Measurements from ENCODE around the gene CLEC2L. TPM values are rescaled to one million over a fixed set of nuclear protein-coding genes. Genes with fewer than 3 reads are reported as not detected.

The CLEC2L gene
- polyA plus RNA-seq, 1 experiment: not detected

DNA sequence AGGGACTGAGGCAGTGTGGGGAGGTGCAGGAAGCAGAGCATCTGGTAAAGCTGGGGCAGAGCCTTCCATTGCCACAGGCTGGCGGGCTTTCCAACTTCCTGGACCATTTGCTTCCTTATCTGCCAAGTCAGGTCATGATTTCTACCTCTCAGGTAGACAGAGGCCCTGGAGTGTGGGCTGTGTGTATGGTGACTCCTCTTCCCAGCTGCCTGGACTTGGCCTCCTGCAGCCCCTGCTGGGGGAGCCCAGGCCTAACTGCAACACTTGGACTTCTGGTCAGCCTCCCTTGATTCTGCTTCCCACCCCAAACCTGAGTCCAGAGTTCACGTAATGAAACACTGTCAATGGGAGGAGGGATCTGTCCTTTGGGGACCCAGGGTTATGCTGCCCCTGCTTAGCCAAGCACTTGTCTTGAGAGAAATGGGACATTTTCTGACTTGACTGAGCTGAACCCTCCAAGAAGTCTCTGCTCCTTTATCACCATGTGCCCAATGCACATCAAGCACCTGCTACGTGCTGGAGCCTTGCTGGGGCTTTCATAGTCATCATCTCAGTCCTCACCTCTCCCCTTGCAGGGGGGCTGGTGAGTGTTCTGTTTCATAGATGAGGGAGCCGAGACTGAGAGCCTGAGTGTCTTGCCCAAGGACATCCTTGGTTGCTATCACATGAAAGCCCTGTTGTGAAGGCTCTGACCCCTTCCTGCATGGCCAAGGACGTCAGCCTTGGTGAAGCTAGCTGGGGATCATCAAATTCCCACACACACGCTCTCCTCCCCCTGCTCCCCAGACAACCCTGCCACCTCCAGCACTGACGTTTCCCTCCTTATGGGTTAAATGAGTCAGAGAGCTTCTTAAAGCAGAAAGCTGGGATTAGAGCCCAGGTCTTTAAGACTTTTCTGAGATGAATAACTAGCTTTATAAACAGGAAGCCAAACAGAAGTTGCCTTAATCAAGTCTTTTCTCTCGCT lies 3.4 kb downstream of the CLEC2L start:
- H3K27me3 ChIP-seq (ENCODE audit: control insufficient read depth, insufficient read depth, low read length): peaks cover 30% of the 10 kb centered on the region
- ChIA-PET CTCF (no interaction called here), POLR2A (no interaction called here)
- peak overlapping the region; percentile 82 for H3K27ac ChIP-seq (ENCODE audit: low read depth, low read length)
- H3K9me3 ChIP-seq (ENCODE audit: control insufficient read depth, insufficient read depth, low read length): no peaks in the 10 kb centered on the region
- no peak for TF ChIP-seq CTCF (IDR thresholded peaks at IDR 0.05; ENCODE audit: low read depth, low read length)
- DNase-seq (ENCODE audit: low read depth, low spot score): peak; percentile 78
- no peak overlapping the region for H3K4me3 ChIP-seq (ENCODE audit: low read depth, low read length)

DNA sequence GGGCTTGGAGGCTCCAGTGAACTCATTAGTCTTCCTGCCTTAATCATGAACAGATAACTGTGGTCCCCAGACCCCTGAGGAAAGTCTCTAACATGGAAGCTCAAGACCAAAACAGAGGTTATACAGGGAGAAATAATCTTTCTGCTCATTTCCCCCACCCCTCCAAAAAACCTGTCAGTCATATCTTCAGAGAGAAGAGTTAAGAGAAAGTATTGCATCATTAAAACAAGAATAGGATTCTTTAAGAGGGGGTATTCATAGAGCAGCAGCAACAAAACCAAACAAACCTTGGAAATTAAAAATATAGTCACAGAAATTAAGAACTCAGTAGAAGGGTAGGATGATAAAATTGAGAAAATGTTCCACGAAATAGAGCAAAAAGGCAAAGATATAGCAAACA lies 7.6 kb downstream of the CLEC2L start:
- H3K27me3 ChIP-seq (ENCODE audit: control insufficient read depth, insufficient read depth, low read length): peaks cover 26% of the 10 kb centered on the region
- no peak for DNase-seq (ENCODE audit: low read depth, low spot score)
- no peak for TF ChIP-seq CTCF (IDR thresholded peaks at IDR 0.05; ENCODE audit: low read depth, low read length)
- H3K27ac ChIP-seq (ENCODE audit: low read depth, low read length): no peak overlapping the region
- POLR2A ChIA-PET: no interaction called here
- no peak overlapping the region for H3K4me3 ChIP-seq (ENCODE audit: low read depth, low read length)
- CTCF ChIA-PET: no interaction called here
- no peaks in the 10 kb centered on the region for H3K9me3 ChIP-seq (ENCODE audit: control insufficient read depth, insufficient read depth, low read length)

GRCh38 chr7:139532636-139533155 lies 9.2 kb downstream of the CLEC2L start:
- ChIA-PET CTCF (no interaction called here), POLR2A (no interaction called here)
- DNase-seq (ENCODE audit: low read depth, low spot score): no peak
- H3K4me3 ChIP-seq (ENCODE audit: low read depth, low read length): no peak overlapping the region
- H3K9me3 ChIP-seq (ENCODE audit: control insufficient read depth, insufficient read depth, low read length): no peaks in the 10 kb centered on the region
- no peak for TF ChIP-seq CTCF (IDR thresholded peaks at IDR 0.05; ENCODE audit: low read depth, low read length)
- peaks cover 26% of the 10 kb centered on the region for H3K27me3 ChIP-seq (ENCODE audit: control insufficient read depth, insufficient read depth, low read length)
- H3K27ac ChIP-seq (ENCODE audit: low read depth, low read length): no peak overlapping the region

- Histone ChIP-seq H3K27me3 (ENCODE audit: control insufficient read depth, insufficient read depth, low read length) (peaks cover 26% of the 10 kb centered on the region), H3K27ac (ENCODE audit: low read depth, low read length) (no peak overlapping the region), H3K9me3 (ENCODE audit: control insufficient read depth, insufficient read depth, low read length) (no peaks in the 10 kb centered on the region), H3K4me3 (ENCODE audit: low read depth, low read length) (no peak overlapping the region)
- DNase-seq (ENCODE audit: low read depth, low spot score): no peak
- ChIA-PET POLR2A (no interaction called here), CTCF (no interaction called here)
- no peak for TF ChIP-seq CTCF (IDR thresholded peaks at IDR 0.05; ENCODE audit: low read depth, low read length)
These were observed 10.6 kb downstream of the CLEC2L start for GRCh38 chr7:139534096-139534495.

GRCh38 chr7:139534966-139535651 lies 11.6 kb downstream of the CLEC2L start:
- H3K27ac ChIP-seq (ENCODE audit: low read depth, low read length): no peak overlapping the region
- DNase-seq (ENCODE audit: low read depth, low spot score): no peak
- H3K27me3 ChIP-seq (ENCODE audit: control insufficient read depth, insufficient read depth, low read length): peaks cover 26% of the 10 kb centered on the region
- TF ChIP-seq CTCF (IDR thresholded peaks at IDR 0.05; ENCODE audit: low read depth, low read length): no peak
- no peaks in the 10 kb centered on the region for H3K9me3 ChIP-seq (ENCODE audit: control insufficient read depth, insufficient read depth, low read length)
- H3K4me3 ChIP-seq (ENCODE audit: low read depth, low read length): no peak overlapping the region
- CTCF ChIA-PET: no interaction called here
- POLR2A ChIA-PET: no interaction called here
